H9 (cell line): ENCODE measurements around the gene GAGE10. TPM values are rescaled to one million over a fixed set of nuclear protein-coding genes. Genes with fewer than 3 reads are reported as not detected.

ENCODE experiments used
- DNase-seq: peaks from one replicate; pipeline ENCODE4 v3.0.0-alpha.2; 2017
- H2AFZ ChIP-seq: one replicate; pipeline ENCODE4 v1.6.1; 2013; ENCODE audit warnings: mild to moderate bottlenecking, low read length, control low read depth, moderate library complexity
- H2AK5ac ChIP-seq: 2 replicates; pipeline ENCODE4 v1.6.1; 2013; ENCODE audit warnings: low read length, control low read depth, mixed read lengths; ENCODE audit not compliant: insufficient read length
- H2BK120ac ChIP-seq: one replicate; pipeline ENCODE4 v1.6.1; 2013; ENCODE audit warnings: low read depth, mild to moderate bottlenecking, low read length, control low read depth, inconsistent platforms; ENCODE audit not compliant: poor library complexity, severe bottlenecking
- H2BK12ac ChIP-seq: 2 replicates; pipeline ENCODE4 v1.6.1; 2013; ENCODE audit warnings: low read length, control low read depth, mixed read lengths, low read depth; ENCODE audit not compliant: insufficient read length
- H2BK15ac ChIP-seq: 2 replicates; pipeline ENCODE4 v1.6.1; 2013; ENCODE audit warnings: low read depth, low read length, control low read depth
- H2BK20ac ChIP-seq: one replicate; pipeline ENCODE4 v1.6.1; 2013; ENCODE audit warnings: low read depth, mild to moderate bottlenecking, low read length, control low read depth, inconsistent platforms; ENCODE audit not compliant: poor library complexity, severe bottlenecking
- H2BK5ac ChIP-seq: 2 replicates; pipeline ENCODE4 v1.6.1; 2013; ENCODE audit warnings: low read length, control low read depth, mixed read lengths; ENCODE audit not compliant: insufficient read length
- H3K14ac ChIP-seq: 2 replicates; pipeline ENCODE4 v1.6.1; 2013; ENCODE audit warnings: low read length, control low read depth; ENCODE audit not compliant: insufficient read depth
- H3K18ac ChIP-seq: 2 replicates; pipeline ENCODE4 v1.6.1; 2013; ENCODE audit warnings: low read depth, mild to moderate bottlenecking, mixed read lengths, low read length, control low read depth; ENCODE audit not compliant: insufficient read length
- H3K23ac ChIP-seq: 2 replicates; pipeline ENCODE4 v1.6.1; 2013; ENCODE audit warnings: low read length, control low read depth, mixed read lengths, low read depth; ENCODE audit not compliant: insufficient read length
- H3K23me2 ChIP-seq: 2 replicates; pipeline ENCODE4 v1.6.1; 2013; ENCODE audit warnings: low read depth, mild to moderate bottlenecking, mixed read lengths, low read length, control low read depth; ENCODE audit not compliant: insufficient read length, poor library complexity, severe bottlenecking
- H3K27ac ChIP-seq: 2 replicates; pipeline ENCODE4 v1.5.1; 2013; ENCODE audit warnings: low read length, control low read depth, mixed read lengths, low read depth; ENCODE audit not compliant: insufficient read length
- H3K27me3 ChIP-seq: 2 replicates; pipeline ENCODE4 v1.6.1; 2013; ENCODE audit warnings: low read length, control low read depth, inconsistent platforms; ENCODE audit not compliant: insufficient read depth
- H3K4ac ChIP-seq: 2 replicates; pipeline ENCODE4 v1.6.1; 2013; ENCODE audit warnings: low read depth, mild to moderate bottlenecking, control low read depth, inconsistent platforms, low read length, moderate library complexity
- H3K4me1 ChIP-seq: 2 replicates; pipeline ENCODE4 v1.6.1; 2013; ENCODE audit warnings: low read length, control low read depth, inconsistent platforms; ENCODE audit not compliant: insufficient read depth
- H3K4me2 ChIP-seq: 2 replicates; pipeline ENCODE4 v1.6.1; 2013; ENCODE audit warnings: low read length, control low read depth, mixed read lengths; ENCODE audit not compliant: insufficient read length, insufficient read depth
- H3K56ac ChIP-seq: 2 replicates; pipeline ENCODE4 v1.6.1; 2013; ENCODE audit warnings: low read depth, mild to moderate bottlenecking, mixed read lengths, low read length, control low read depth; ENCODE audit not compliant: insufficient read length
- H3K79me1 ChIP-seq: 2 replicates; pipeline ENCODE4 v1.6.1; 2013; ENCODE audit warnings: low read depth, mild to moderate bottlenecking, moderate library complexity, low read length, control low read depth, inconsistent platforms; ENCODE audit not compliant: insufficient read depth, poor library complexity, severe bottlenecking
- H3K79me2 ChIP-seq: 2 replicates; pipeline ENCODE4 v1.6.1; 2013; ENCODE audit warnings: low read length, control low read depth, inconsistent platforms; ENCODE audit not compliant: insufficient read depth
- H3K9ac ChIP-seq: 2 replicates; pipeline ENCODE4 v1.6.1; 2013; ENCODE audit warnings: low read length, control low read depth, mixed read lengths; ENCODE audit not compliant: insufficient read length; ENCODE audit errors: extremely low read depth
- H3K9me3 ChIP-seq: one replicate; pipeline ENCODE4 v1.6.1; 2013; ENCODE audit warnings: low read depth, low read length, inconsistent platforms; ENCODE audit not compliant: control insufficient read depth
- H3T11ph ChIP-seq: one replicate; pipeline ENCODE4 v1.6.1; 2013; ENCODE audit warnings: mild to moderate bottlenecking, low read length, control low read depth, inconsistent platforms
- H4K20me1 ChIP-seq: one replicate; pipeline ENCODE4 v1.6.1; 2013; ENCODE audit not compliant: control insufficient read depth, insufficient read length, insufficient read depth
- H4K5ac ChIP-seq: 2 replicates; pipeline ENCODE4 v1.6.1; 2013; ENCODE audit warnings: low read depth, mild to moderate bottlenecking, mixed read lengths, low read length, control low read depth; ENCODE audit not compliant: insufficient read length
- H4K8ac ChIP-seq: replicated peaks from 2 replicates; pipeline ENCODE4 v1.6.1; 2013; ENCODE audit warnings: low read length, control low read depth, mixed read lengths, low read depth; ENCODE audit not compliant: insufficient read length
- H4K91ac ChIP-seq: 2 replicates; pipeline ENCODE4 v1.6.1; 2013; ENCODE audit warnings: low read depth, mild to moderate bottlenecking, moderate library complexity, mixed read lengths, low read length, control low read depth; ENCODE audit not compliant: insufficient read length
- H3K27ac Mint-ChIP-seq, 3 experiments: 2 replicates in 2 of 3; 3 replicates in 1 of 3; pipeline ENCODE4 v1.8.0; 2020 to 2021; ENCODE audit warnings: mixed read lengths in 3 of 3, mild to moderate bottlenecking in 1 of 3, moderate library complexity in 1 of 3
- H3K27me3 Mint-ChIP-seq: 2 replicates; pipeline ENCODE4 v1.8.0; 2021; ENCODE audit warnings: low read depth, mild to moderate bottlenecking, moderate library complexity, mixed read lengths
- H3K36me3 Mint-ChIP-seq, 3 experiments: 2 replicates in 2 of 3; 3 replicates in 1 of 3; pipeline ENCODE4 v1.8.0; 2020 to 2021; ENCODE audit warnings: low read depth in 3 of 3, mixed read lengths in 3 of 3; ENCODE audit not compliant: insufficient read depth in 1 of 3
- H3K4me1 Mint-ChIP-seq, 2 experiments: 2 replicates each; pipeline ENCODE4 v1.8.0; 2020; ENCODE audit warnings: mixed read lengths in 2 of 2
- H3K4me3 Mint-ChIP-seq, 2 experiments: 2 replicates in 1 of 2; 3 replicates in 1 of 2; pipeline ENCODE4 v1.8.0; 2020 to 2021; ENCODE audit warnings: mild to moderate bottlenecking in 2 of 2, mixed read lengths in 2 of 2, moderate library complexity in 1 of 2
- H3K9me3 Mint-ChIP-seq, 2 experiments: 2 replicates in 1 of 2; 3 replicates in 1 of 2; pipeline ENCODE4 v1.8.0; 2020; ENCODE audit warnings: mild to moderate bottlenecking in 2 of 2, mixed read lengths in 2 of 2, moderate library complexity in 1 of 2
- WGBS: extraction: QIAGEN DNeasy Blood & Tissue Kit; methylation state at CpG from one replicate; pipeline ENCODE4 v1.1.7; 2013; ENCODE audit warnings: missing lambda C conversion rate, low lambda C conversion rate, mixed read lengths; ENCODE audit not compliant: insufficient read length; ENCODE audit errors: extremely low coverage; 5-methylcytosine and 5-hydroxymethylcytosine counted together
- total RNA-seq: library from RNA; stranded (reverse); gene quantifications from 2 replicates; pipeline ENCODE4 v1.2.1, GENCODE V29; 2021
- TF ChIP-seq, protein P1 (sequence below): fragments of 200-600 bp; sonication (generic); conservative IDR thresholded peaks from 3 replicates; pipeline ENCODE4 v1.8.0; 2021; ENCODE audit warnings: antibody characterized with exemption, mild to moderate bottlenecking

The GAGE10 gene
- total RNA-seq, 1 experiment from 2014 or later = not detected

DNA sequence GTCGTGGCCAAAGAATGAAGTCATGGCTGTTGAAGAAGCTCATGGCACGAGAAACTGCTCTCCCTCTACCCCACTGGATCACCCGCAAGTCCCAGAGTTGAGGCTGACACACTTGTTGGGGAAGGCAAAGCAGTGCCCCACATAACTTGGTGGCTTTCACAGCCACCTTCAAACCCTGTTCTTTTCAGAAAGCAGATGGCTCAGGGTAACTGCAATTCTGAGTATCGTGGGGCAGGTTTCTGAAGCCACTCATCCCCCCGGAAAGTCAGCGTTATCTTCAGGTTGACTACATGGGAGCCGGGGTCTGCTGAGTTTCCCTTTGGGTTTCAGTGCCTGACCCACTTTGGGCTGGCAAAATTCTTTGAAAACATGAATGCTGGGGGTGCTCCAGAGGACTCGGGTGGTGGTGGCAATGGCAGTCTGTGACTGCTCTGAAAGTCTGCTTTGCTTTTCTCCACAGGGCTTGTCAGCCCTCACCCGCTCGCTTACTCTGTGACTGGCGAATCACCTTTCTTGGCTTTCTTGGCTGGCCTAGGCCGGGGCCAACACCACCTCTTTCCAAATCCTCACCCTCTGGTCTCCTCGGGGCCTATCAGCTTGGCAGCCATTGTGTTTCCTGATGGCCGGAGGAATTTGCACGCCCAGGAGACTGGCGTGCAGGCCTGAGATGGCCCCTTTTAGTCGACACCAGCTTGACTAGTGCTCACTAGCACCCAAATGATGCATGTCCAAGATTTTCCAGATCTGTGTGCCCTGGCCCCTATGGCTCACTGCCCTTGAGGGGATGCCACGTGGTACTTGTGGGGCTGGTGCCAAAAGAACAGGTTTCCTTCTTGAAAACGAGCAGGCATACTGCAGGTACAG is 26.5 kb upstream of the GAGE10 start:
- no peak overlapping the region for H3K9ac ChIP-seq
- peaks cover 3 to 24% (median 8%) of the 10 kb centered on the region in 3 experiments; a peak in 5 of 7 replicates for H3K36me3 Mint-ChIP-seq
- no peak overlapping the region for H3K4me3 Mint-ChIP-seq
- no peaks in the 10 kb centered on the region for H4K20me1 ChIP-seq
- H2AK5ac ChIP-seq = no peak overlapping the region
- peaks cover 6 to 15% of the 10 kb centered on the region in 2 experiments for H3K4me1 Mint-ChIP-seq
- no peaks in the 10 kb centered on the region for H3K27me3 Mint-ChIP-seq
- H2AFZ ChIP-seq = no peak overlapping the region
- no peak overlapping the region; a peak in 1 of 7 replicates for H3K27ac Mint-ChIP-seq
- H3K4ac ChIP-seq = no peak overlapping the region
- H4K91ac ChIP-seq = no peak overlapping the region
- H3K14ac ChIP-seq = no peak overlapping the region; the same call in 1 of the 2 replicates
- H3K9me3 Mint-ChIP-seq = peaks cover 66 to 79% of the 10 kb centered on the region in 2 experiments
- H2BK5ac ChIP-seq = no peak overlapping the region
- H3K18ac ChIP-seq = no peak overlapping the region
- no peak overlapping the region for H2BK12ac ChIP-seq
- TF ChIP-seq, protein P1, sequence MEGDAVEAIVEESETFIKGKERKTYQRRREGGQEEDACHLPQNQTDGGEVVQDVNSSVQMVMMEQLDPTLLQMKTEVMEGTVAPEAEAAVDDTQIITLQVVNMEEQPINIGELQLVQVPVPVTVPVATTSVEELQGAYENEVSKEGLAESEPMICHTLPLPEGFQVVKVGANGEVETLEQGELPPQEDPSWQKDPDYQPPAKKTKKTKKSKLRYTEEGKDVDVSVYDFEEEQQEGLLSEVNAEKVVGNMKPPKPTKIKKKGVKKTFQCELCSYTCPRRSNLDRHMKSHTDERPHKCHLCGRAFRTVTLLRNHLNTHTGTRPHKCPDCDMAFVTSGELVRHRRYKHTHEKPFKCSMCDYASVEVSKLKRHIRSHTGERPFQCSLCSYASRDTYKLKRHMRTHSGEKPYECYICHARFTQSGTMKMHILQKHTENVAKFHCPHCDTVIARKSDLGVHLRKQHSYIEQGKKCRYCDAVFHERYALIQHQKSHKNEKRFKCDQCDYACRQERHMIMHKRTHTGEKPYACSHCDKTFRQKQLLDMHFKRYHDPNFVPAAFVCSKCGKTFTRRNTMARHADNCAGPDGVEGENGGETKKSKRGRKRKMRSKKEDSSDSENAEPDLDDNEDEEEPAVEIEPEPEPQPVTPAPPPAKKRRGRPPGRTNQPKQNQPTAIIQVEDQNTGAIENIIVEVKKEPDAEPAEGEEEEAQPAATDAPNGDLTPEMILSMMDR = no peak
- no peak overlapping the region for H3K23ac ChIP-seq
- no peak overlapping the region for H3K56ac ChIP-seq
- H4K5ac ChIP-seq = no peak overlapping the region
- no peak for DNase-seq
- no peak overlapping the region for H2BK15ac ChIP-seq
- peaks cover 5% of the 10 kb centered on the region; the same call in 1 of the 2 replicates for H3K79me2 ChIP-seq
- no peaks in the 10 kb centered on the region for H3K27me3 ChIP-seq
- no peak overlapping the region for H3K27ac ChIP-seq
- no peak overlapping the region for H2BK120ac ChIP-seq
- no peak overlapping the region for H3K4me2 ChIP-seq
- no peak overlapping the region for H4K8ac ChIP-seq
- no peak overlapping the region for H2BK20ac ChIP-seq
- no peaks in the 10 kb centered on the region for H3K79me1 ChIP-seq
- H3K4me1 ChIP-seq = no peaks in the 10 kb centered on the region
- peaks cover 60% of the 10 kb centered on the region for H3K9me3 ChIP-seq
- no peak overlapping the region for H3T11ph ChIP-seq
- WGBS = no CpG with 5 or more reads among the region's 19 CpGs
- H3K23me2 ChIP-seq = no peaks in the 10 kb centered on the region
